Natural killer cell (primary cell): Measurements from ENCODE around the gene TIMP2. TPM values are rescaled to one million over a fixed set of nuclear protein-coding genes. Genes with fewer than 3 reads are reported as not detected.
A peak's percentile ranks its signal among the peaks of the same experiment; 100 is the strongest.

Source experiments
- ATAC-seq, 3 donors: fragments of 150-1000 bp in 2 of 3; fragments of 200-7000 bp in 1 of 3; cut with Tn5 transposase; 1 replicate in 1 of 3; 2 replicates in 2 of 3; pipeline ENCODE4 v1.10.0; 2021; ENCODE audit warnings: mild to moderate bottlenecking in 2 of 3, moderate library complexity in 2 of 3
- DNase-seq, 2 donors: peaks; one replicate each; pipeline versions ENCODE4 v3.0.0 to v3.0.0-alpha.2; 2013 to 2021; ENCODE audit warnings: mixed read lengths in 1 of 2
- H3K27ac ChIP-seq: one replicate; pipeline ENCODE4 v1.5.1; 2013; ENCODE audit warnings: mild to moderate bottlenecking, low read length
- H3K27me3 ChIP-seq: one replicate; pipeline ENCODE4 v1.6.1; 2013; ENCODE audit warnings: low read length; ENCODE audit not compliant: control insufficient read depth, insufficient read depth
- H3K36me3 ChIP-seq: one replicate; pipeline ENCODE4 v1.6.1; 2013; ENCODE audit warnings: low read length; ENCODE audit not compliant: control insufficient read depth, insufficient read depth
- H3K4me1 ChIP-seq: one replicate; pipeline ENCODE4 v1.6.1; 2013; ENCODE audit warnings: low read length; ENCODE audit not compliant: control insufficient read depth, insufficient read depth
- H3K4me3 ChIP-seq: one replicate; pipeline ENCODE4 v1.5.1; 2013; ENCODE audit warnings: low read length
- H3K9me3 ChIP-seq: one replicate; pipeline ENCODE4 v1.6.1; 2013; ENCODE audit warnings: low read length; ENCODE audit not compliant: control insufficient read depth, insufficient read depth
- H3K27ac Mint-ChIP-seq, 2 donors: one replicate each; pipeline ENCODE4 v1.8.0; 2022; ENCODE audit warnings: mild to moderate bottlenecking in 2 of 2, mixed read lengths in 2 of 2, moderate library complexity in 1 of 2
- H3K27me3 Mint-ChIP-seq, 2 donors: one replicate each; pipeline ENCODE4 v1.8.0; 2022; ENCODE audit warnings: low read depth in 2 of 2, mixed read lengths in 2 of 2
- H3K36me3 Mint-ChIP-seq: one replicate; pipeline ENCODE4 v1.8.0; 2022; ENCODE audit warnings: mixed read lengths
- H3K4me1 Mint-ChIP-seq, 2 donors: one replicate each; pipeline ENCODE4 v1.8.0; 2022; ENCODE audit warnings: mixed read lengths in 2 of 2
- H3K4me3 Mint-ChIP-seq: one replicate; pipeline ENCODE4 v1.8.0; 2022; ENCODE audit warnings: mild to moderate bottlenecking, moderate library complexity, mixed read lengths
- H3K9me3 Mint-ChIP-seq, 2 donors: one replicate each; pipeline ENCODE4 v1.8.0; 2022; ENCODE audit warnings: mixed read lengths in 2 of 2
- CTCF ChIP-seq: fragments of 200-600 bp; IDR thresholded peaks from one replicate; pipeline ENCODE4 v1.8.0; 2022; ENCODE audit warnings: antibody characterized with exemption
- WGBS: methylation state at CpG from one replicate; pipeline ENCODE4 v1.1.7; 2013; ENCODE audit warnings: missing lambda C conversion rate; ENCODE audit not compliant: insufficient coverage; 5-methylcytosine and 5-hydroxymethylcytosine counted together
- intact Hi-C: fragments of 100-400 bp; cut with micrococcal nuclease; formaldehyde crosslinking; loops from one replicate; pipeline ENCODE4 v1.14.2; 2022
- total RNA-seq, 4 donors: library from RNA; stranded (reverse); fragments of 120-200 nt in 1 of 4; gene quantifications; one replicate each; pipeline versions ENCODE4 v1.2.3 to v1.2.4, GENCODE V29; 2013 to 2022

The TIMP2 gene
- total RNA-seq, 3 donors from 2014 or later (not counting 1 experiment from before 2014, with no cell fraction given), result 3.6 to 8.2 (median 7.1) TPM

- Histone ChIP-seq H3K27me3 (no peaks in the 10 kb centered on the region), H3K4me1 (peaks cover 25% of the 10 kb centered on the region), H3K9me3 (no peaks in the 10 kb centered on the region), H3K4me3 (peak overlapping the region; percentile 48), H3K27ac (peak overlapping the region; percentile 92), H3K36me3 (peaks cover 24% of the 10 kb centered on the region)
- Mint-ChIP-seq H3K27ac (peak overlapping the region; percentile 92 to 96), H3K9me3 (no peaks in the 10 kb centered on the region), H3K4me3 (peak overlapping the region; percentile 89), H3K27me3 (no peaks in the 10 kb centered on the region), H3K4me1 (peaks cover 23 to 47% of the 10 kb centered on the region in 2 donors), H3K36me3 (peaks cover 13% of the 10 kb centered on the region)
- no peak for TF ChIP-seq CTCF
- no peak for DNase-seq
- ATAC-seq, result no peak
- under 1% methylated on average over 35 of the region's 35 CpGs for WGBS
- intact Hi-C loops, result loop anchor here (1.0 kb wide), 1 partner anchor 23 kb away; no protein-coding TSS in a partner anchor
Observed at GRCh38 chr17:78840530-78840779, 84.7 kb downstream of the TIMP2 start.

GRCh38 chr17:78839762-78840529, 85.2 kb downstream of the TIMP2 start:
- peak; percentile 61 to 74 for DNase-seq
- Histone ChIP-seq H3K27me3 (no peaks in the 10 kb centered on the region), H3K27ac (peak overlapping the region; percentile 92), H3K9me3 (no peaks in the 10 kb centered on the region), H3K36me3 (peaks cover 29% of the 10 kb centered on the region), H3K4me3 (peak overlapping the region; percentile 48), H3K4me1 (peaks cover 25% of the 10 kb centered on the region)
- WGBS, result under 1% methylated on average over 73 of the region's 73 CpGs
- Mint-ChIP-seq H3K27ac (peak overlapping the region; percentile 92 to 96), H3K4me1 (peaks cover 23 to 47% of the 10 kb centered on the region in 2 donors), H3K36me3 (peaks cover 13% of the 10 kb centered on the region), H3K27me3 (no peaks in the 10 kb centered on the region), H3K9me3 (no peaks in the 10 kb centered on the region), H3K4me3 (peak overlapping the region; percentile 89)
- intact Hi-C loops, result loop anchor here (1.0 to 5.0 kb wide), 2 partner anchors 23 to 53 kb away; no protein-coding TSS in a partner anchor
- no peak for TF ChIP-seq CTCF
- peak; percentile 11 to 31 (median 23) for ATAC-seq

- Mint-ChIP-seq H3K27ac (peak overlapping the region; percentile 92 to 96), H3K4me3 (peak overlapping the region; percentile 89), H3K4me1 (peaks cover 23 to 47% of the 10 kb centered on the region in 2 donors), H3K36me3 (peaks cover 13% of the 10 kb centered on the region), H3K27me3 (no peaks in the 10 kb centered on the region), H3K9me3 (no peaks in the 10 kb centered on the region)
- Histone ChIP-seq H3K4me1 (peaks cover 25% of the 10 kb centered on the region), H3K27ac (peak overlapping the region; percentile 92), H3K27me3 (no peaks in the 10 kb centered on the region), H3K36me3 (peaks cover 35% of the 10 kb centered on the region), H3K9me3 (no peaks in the 10 kb centered on the region), H3K4me3 (peak overlapping the region; percentile 48)
- ATAC-seq (peak in 2 of 3 donors; percentile 25 to 28), DNase-seq (peak in 1 of 2 donors; percentile 71)
- intact Hi-C loops, result loop anchor here (5.0 kb wide), 1 partner anchor 52 kb away; no protein-coding TSS in a partner anchor
- WGBS, result 24% methylated on average over 11 of the region's 11 CpGs
- TF ChIP-seq CTCF, result no peak
Observed at GRCh38 chr17:78839235-78839761, 85.9 kb downstream of the TIMP2 start.
